Lung (tissue), 12 donors: ENCODE measurements around the gene POU6F2. TPM values are rescaled to one million over a fixed set of nuclear protein-coding genes. Genes with fewer than 3 reads are reported as not detected.
"Not testable (repeated sequence)": the region's sequence is repeated elsewhere in the genome, so short reads cannot be mapped to it uniquely, and the experiment has no call there.

Experiments
- ATAC-seq: fragments of 200-7000 bp; cut with Tn5 transposase; one replicate; pipeline ENCODE4 v1.9.1; 2020; ENCODE audit warnings: moderate number of reproducible peaks; ENCODE audit not compliant: insufficient read depth, low FRiP score
- DNase-seq, 3 donors: peaks; one replicate each; pipeline ENCODE4 v3.0.0-alpha.2; 2013 to 2017
- H3K27ac ChIP-seq, 2 donors: one replicate each; pipeline ENCODE4 v1.5.1; 2013; ENCODE audit warnings: mild to moderate bottlenecking in 2 of 2, moderate library complexity in 2 of 2, control low read depth in 1 of 2, inconsistent platforms in 1 of 2, low read depth in 1 of 2, low read length in 1 of 2
- H3K27me3 ChIP-seq, 3 donors: one replicate each; pipeline ENCODE4 v1.5.1; 2013; ENCODE audit warnings: low read length in 2 of 3; ENCODE audit not compliant: control insufficient read depth in 3 of 3, insufficient read depth in 3 of 3
- H3K36me3 ChIP-seq, 4 donors: one replicate each; pipeline ENCODE4 v1.5.1; 2013; ENCODE audit warnings: low read length in 4 of 4, mild to moderate bottlenecking in 1 of 4, moderate library complexity in 1 of 4; ENCODE audit not compliant: control insufficient read depth in 4 of 4, insufficient read depth in 4 of 4
- H3K4me1 ChIP-seq, 5 donors: one replicate each; pipeline ENCODE4 v1.5.1; 2013; ENCODE audit warnings: low read length in 5 of 5, mild to moderate bottlenecking in 2 of 5, moderate library complexity in 1 of 5; ENCODE audit not compliant: control insufficient read depth in 5 of 5, insufficient read depth in 5 of 5
- H3K4me3 ChIP-seq: one replicate; pipeline ENCODE4 v1.5.1; 2013; ENCODE audit warnings: mild to moderate bottlenecking, control low read depth, moderate library complexity
- H3K9ac ChIP-seq, 2 donors: one replicate each; pipeline ENCODE4 v1.5.1; 2013; ENCODE audit warnings: low read length in 2 of 2, control low read depth in 1 of 2; ENCODE audit not compliant: insufficient read depth in 1 of 2
- H3K9me3 ChIP-seq, 4 donors: one replicate each; pipeline ENCODE4 v1.5.1; 2013; ENCODE audit warnings: low read length in 3 of 4, mild to moderate bottlenecking in 1 of 4, moderate library complexity in 1 of 4; ENCODE audit not compliant: control insufficient read depth in 4 of 4, insufficient read depth in 3 of 4
- CTCF ChIP-seq: IDR thresholded peaks from 2 replicates; pipeline ENCODE4 v1.5.1; 2012; ENCODE audit warnings: mild to moderate bottlenecking; ENCODE audit errors: control extremely low read depth, extremely low read depth
- WGBS, 2 donors: extraction: QIAGEN DNeasy Blood & Tissue Kit; methylation state at CpG; one replicate each; pipeline ENCODE4 v1.1.7; 2013; 5-methylcytosine and 5-hydroxymethylcytosine counted together
- polyA plus RNA-seq, 2 donors: library from polyadenylated mRNA; stranded (reverse); fragments of 200-250 nt; gene quantifications; one replicate each; pipeline ENCODE4 v1.2.1, GENCODE V29; 2013
- total RNA-seq, 2 donors: library from RNA; depleted of rRNA in 1 of 2; stranded (reverse); fragments of >200 nt in 1 of 2; gene quantifications; one replicate each; pipeline ENCODE4 v1.2.1, GENCODE V29; 2014 to 2021
- donor health status: control.
- donor health status: control.
- donor health status: Bipolar disorder and iron deficiency.
- donor health status: healthy.
- donor health status: DM: yes; HTN: yes; CAD: no.

Gene POU6F2
- total and polyA plus RNA-seq, 4 donors = 0.08 to 0.18 TPM; not detected in 2

- no peaks in the 10 kb centered on the region for H3K36me3 ChIP-seq
- DNase-seq = no peak
- no peaks in the 10 kb centered on the region for H3K4me1 ChIP-seq
- H3K4me3 ChIP-seq = no peak overlapping the region
- H3K27ac ChIP-seq = no peak overlapping the region
- H3K9ac ChIP-seq = no peak overlapping the region
- H3K27me3 ChIP-seq = no peaks in the 10 kb centered on the region
- WGBS, 2 donors = 68 to 75% methylated on average over 4 of the region's 4 CpGs
- no peak for ATAC-seq
- no peak for TF ChIP-seq CTCF
- no peaks in the 10 kb centered on the region for H3K9me3 ChIP-seq
These were observed 209.0 kb downstream of the POU6F2 start for GRCh38 chr7:39186671-39187070.

GRCh38 chr7:39187130-39187529, 209.4 kb downstream of the POU6F2 start:
- Histone ChIP-seq H3K9ac (no peak overlapping the region), H3K4me1 (no peaks in the 10 kb centered on the region), H3K27me3 (no peaks in the 10 kb centered on the region), H3K4me3 (no peak overlapping the region), H3K27ac (no peak overlapping the region), H3K9me3 (no peaks in the 10 kb centered on the region), H3K36me3 (no peaks in the 10 kb centered on the region)
- DNase-seq = no peak
- ATAC-seq = no peak
- no peak for TF ChIP-seq CTCF
- 53 to 70% methylated on average over 4 of the region's 4 CpGs for WGBS, 2 donors

GRCh38 chr7:39192476-39192875, 214.8 kb downstream of the POU6F2 start:
- Histone ChIP-seq H3K9me3 (no peaks in the 10 kb centered on the region), H3K4me1 (no peaks in the 10 kb centered on the region), H3K4me3 (no peak overlapping the region), H3K27me3 (no peaks in the 10 kb centered on the region), H3K36me3 (no peaks in the 10 kb centered on the region), H3K9ac (no peak overlapping the region), H3K27ac (no peak overlapping the region)
- no peak for DNase-seq
- no peak for ATAC-seq
- no peak for TF ChIP-seq CTCF
- WGBS, 2 donors = 64 to 81% methylated on average over 1 of the region's 1 CpG

- not testable (repeated sequence) for ATAC-seq, H3K27me3 ChIP-seq, H3K9me3 ChIP-seq, H3K4me3 ChIP-seq, H3K9ac ChIP-seq, H3K4me1 ChIP-seq, DNase-seq, H3K36me3 ChIP-seq, H3K27ac ChIP-seq
- 93% methylated on average over 10 of the region's 10 CpGs for whole genome bisulfite sequencing, 2 donors
These were observed 216.7 kb downstream of the POU6F2 start for GRCh38 chr7:39194388-39194787.
